GM23248 (cell line): ENCODE results near the gene ASXL1.

Source experiments
- EZH2 ChIP-seq: fragments of 200-600 bp; sonication (generic); IDR thresholded peaks from 2 replicates; pipeline ENCODE4 v1.6.1; 2018; ENCODE audit warnings: antibody characterized with exemption, mild to moderate bottlenecking; ENCODE audit not compliant: insufficient read depth, poor library complexity, severe bottlenecking
- EZH2phosphoT487 ChIP-seq: fragments of 200-600 bp; sonication (generic); IDR thresholded peaks from 2 replicates; pipeline ENCODE4 v1.6.1; 2018; ENCODE audit warnings: antibody characterized with exemption, moderate library complexity, mild to moderate bottlenecking, low read depth; ENCODE audit not compliant: insufficient read depth

GRCh38 chr20:32448306-32449056, 90.3 kb downstream of the ASXL1 start:
- TF ChIP-seq EZH2 (no peak), EZH2phosphoT487 (no peak)
